ENCODE results near the gene LYPD8. TPM values are rescaled to one million over a fixed set of nuclear protein-coding genes. Genes with fewer than 3 reads are reported as not detected.

LYPD8 gene
- total and polyA plus RNA-seq, 2 donors (not counting 1 experiment from before 2014, with no cell fraction given), result 0.17 TPM; not detected in 1

DNA sequence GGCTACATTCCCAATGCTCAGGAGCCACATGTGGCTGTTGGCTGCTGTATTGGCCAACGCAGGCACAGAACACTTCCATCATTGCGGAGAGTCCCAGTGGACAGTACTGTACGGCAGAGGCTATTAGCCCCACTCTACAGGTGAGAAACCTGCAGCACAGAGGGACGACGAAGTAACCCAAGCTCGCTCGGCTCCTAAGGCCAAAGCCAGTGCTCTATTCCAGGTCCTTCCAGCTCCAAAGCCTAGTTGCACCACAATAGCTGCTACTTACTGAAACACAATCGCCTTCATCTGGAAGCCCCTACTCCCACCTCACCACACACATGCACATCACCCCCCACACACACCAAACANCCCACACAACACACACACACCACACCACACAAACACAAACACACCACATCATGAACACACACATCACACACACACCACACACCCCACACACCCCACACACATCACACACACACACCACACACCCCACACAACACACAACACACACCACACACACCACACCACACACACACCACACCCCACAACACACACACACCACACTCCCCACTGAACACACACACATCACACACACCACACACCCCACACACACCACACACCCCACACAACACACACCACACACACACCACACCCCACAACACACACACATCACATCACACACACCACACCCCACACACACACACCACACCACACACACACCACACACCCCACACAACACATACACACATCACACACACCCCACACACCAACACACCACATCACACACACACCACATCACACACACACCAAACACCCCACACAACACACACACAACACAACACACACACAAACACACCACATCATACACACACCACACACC is 3.2 kb downstream of the LYPD8 start:
- no peak overlapping the region for H3K4me2 ChIP-seq (ENCODE audit: extremely low read depth, insufficient read depth, low read length)
- TF ChIP-seq, protein P1, sequence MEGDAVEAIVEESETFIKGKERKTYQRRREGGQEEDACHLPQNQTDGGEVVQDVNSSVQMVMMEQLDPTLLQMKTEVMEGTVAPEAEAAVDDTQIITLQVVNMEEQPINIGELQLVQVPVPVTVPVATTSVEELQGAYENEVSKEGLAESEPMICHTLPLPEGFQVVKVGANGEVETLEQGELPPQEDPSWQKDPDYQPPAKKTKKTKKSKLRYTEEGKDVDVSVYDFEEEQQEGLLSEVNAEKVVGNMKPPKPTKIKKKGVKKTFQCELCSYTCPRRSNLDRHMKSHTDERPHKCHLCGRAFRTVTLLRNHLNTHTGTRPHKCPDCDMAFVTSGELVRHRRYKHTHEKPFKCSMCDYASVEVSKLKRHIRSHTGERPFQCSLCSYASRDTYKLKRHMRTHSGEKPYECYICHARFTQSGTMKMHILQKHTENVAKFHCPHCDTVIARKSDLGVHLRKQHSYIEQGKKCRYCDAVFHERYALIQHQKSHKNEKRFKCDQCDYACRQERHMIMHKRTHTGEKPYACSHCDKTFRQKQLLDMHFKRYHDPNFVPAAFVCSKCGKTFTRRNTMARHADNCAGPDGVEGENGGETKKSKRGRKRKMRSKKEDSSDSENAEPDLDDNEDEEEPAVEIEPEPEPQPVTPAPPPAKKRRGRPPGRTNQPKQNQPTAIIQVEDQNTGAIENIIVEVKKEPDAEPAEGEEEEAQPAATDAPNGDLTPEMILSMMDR (conservative IDR thresholded peaks at IDR 0.05 in 1 of 2, IDR thresholded peaks at IDR 0.05 in 1 of 2; ENCODE audit: low read depth in 1 of 2, low read length in 2 of 2), result no peak
- no peak for DNase-seq (ENCODE audit: low read depth in 2 of 2)
- H3K9me3 ChIP-seq (ENCODE audit: control insufficient read depth, insufficient read depth, low read depth, low read length), result peaks cover 7% of the 10 kb centered on the region
- no peaks in the 10 kb centered on the region for H4K20me1 ChIP-seq (ENCODE audit: control insufficient read depth, extremely low read depth, insufficient read depth, low read length)
- no peak overlapping the region for H3K4me3 ChIP-seq (replicated peaks in 1 of 4; ENCODE audit: control extremely low read depth in 1 of 4, insufficient read depth in 1 of 4, low read depth in 3 of 4, low read length in 4 of 4)
- no peaks in the 10 kb centered on the region for H3K4me1 ChIP-seq (ENCODE audit: control insufficient read depth, extremely low read depth, insufficient read depth, low read length)
- no peak overlapping the region for H3K27ac ChIP-seq (ENCODE audit: insufficient read depth, low read length)
- no peak overlapping the region for H3K9ac ChIP-seq (ENCODE audit: insufficient read depth, low read length)
- no peaks in the 10 kb centered on the region for H3K79me2 ChIP-seq (ENCODE audit: control insufficient read depth, insufficient read depth, low read length)
- H2AFZ ChIP-seq (ENCODE audit: low read length), result no peak overlapping the region
- H3K27me3 ChIP-seq (ENCODE audit: control insufficient read depth, insufficient read depth, low read length), result no peaks in the 10 kb centered on the region
- H3K36me3 ChIP-seq (ENCODE audit: control insufficient read depth, insufficient read depth, low read length), result no peaks in the 10 kb centered on the region

DNA sequence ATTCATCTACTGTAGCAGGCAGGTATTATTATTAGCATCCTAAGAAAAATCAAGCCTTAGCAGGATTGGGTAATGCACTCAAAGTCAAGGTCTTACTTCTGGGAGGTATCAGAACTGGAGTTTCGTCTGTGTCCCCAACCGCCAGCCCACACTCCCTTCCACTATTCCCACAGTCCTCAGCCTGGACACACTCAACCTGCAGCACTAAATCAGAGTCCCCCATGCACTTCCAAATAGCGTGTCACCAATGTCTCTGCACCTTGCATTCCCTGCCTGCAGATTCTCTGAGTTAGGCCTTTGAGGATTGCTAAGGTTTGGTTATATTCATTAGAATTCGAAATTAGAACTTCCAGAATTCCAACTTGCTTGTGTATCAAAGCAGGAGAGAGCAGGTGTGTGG is 3.9 kb downstream of the LYPD8 start:
- Histone ChIP-seq H3K4me2 (ENCODE audit: extremely low read depth, insufficient read depth, low read length) (no peak overlapping the region), H3K4me1 (ENCODE audit: control insufficient read depth, extremely low read depth, insufficient read depth, low read length) (no peaks in the 10 kb centered on the region), H3K27ac (ENCODE audit: insufficient read depth, low read length) (no peak overlapping the region), H3K9me3 (ENCODE audit: control insufficient read depth, insufficient read depth, low read depth, low read length) (peaks cover 7% of the 10 kb centered on the region), H4K20me1 (ENCODE audit: control insufficient read depth, extremely low read depth, insufficient read depth, low read length) (no peaks in the 10 kb centered on the region), H3K27me3 (ENCODE audit: control insufficient read depth, insufficient read depth, low read length) (no peaks in the 10 kb centered on the region), H3K79me2 (ENCODE audit: control insufficient read depth, insufficient read depth, low read length) (no peaks in the 10 kb centered on the region), H3K36me3 (ENCODE audit: control insufficient read depth, insufficient read depth, low read length) (no peaks in the 10 kb centered on the region), H3K9ac (ENCODE audit: insufficient read depth, low read length) (no peak overlapping the region), H2AFZ (ENCODE audit: low read length) (no peak overlapping the region), H3K4me3 (replicated peaks in 1 of 4; ENCODE audit: control extremely low read depth in 1 of 4, insufficient read depth in 1 of 4, low read depth in 3 of 4, low read length in 4 of 4) (no peak overlapping the region)
- TF ChIP-seq, protein P1 (conservative IDR thresholded peaks at IDR 0.05 in 1 of 2, IDR thresholded peaks at IDR 0.05 in 1 of 2; ENCODE audit: low read depth in 1 of 2, low read length in 2 of 2), result no peak
- TF ChIP-seq EZH2 (IDR thresholded peaks at IDR 0.05; ENCODE audit: low read length, missing control alignments), result no peak
- DNase-seq (ENCODE audit: low read depth in 2 of 2), result no peak

DNA sequence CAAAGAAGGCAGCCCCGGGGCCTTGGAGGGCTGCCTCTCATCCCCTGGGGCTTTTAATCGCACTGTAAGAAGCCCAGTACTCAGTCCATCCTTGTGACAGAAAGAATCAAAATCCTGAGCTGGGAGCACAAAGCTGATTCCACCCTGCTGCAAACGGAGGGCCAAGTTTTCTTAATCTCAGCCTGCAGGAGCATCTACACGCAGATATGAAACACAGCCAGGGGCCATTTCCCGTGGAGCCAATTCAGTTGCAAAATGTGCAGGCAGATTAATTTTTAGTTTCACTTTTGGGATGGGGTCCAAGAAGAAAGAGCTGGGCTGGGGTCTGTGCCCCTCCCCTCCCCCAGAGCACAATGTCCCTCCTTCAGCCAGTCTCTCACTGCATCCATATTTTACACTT is 4.4 kb downstream of the LYPD8 start:
- H3K79me2 ChIP-seq (ENCODE audit: control insufficient read depth, insufficient read depth, low read length), result no peaks in the 10 kb centered on the region
- TF ChIP-seq EZH2 (IDR thresholded peaks at IDR 0.05; ENCODE audit: low read length, missing control alignments), result no peak
- TF ChIP-seq, protein P1 (conservative IDR thresholded peaks at IDR 0.05 in 1 of 2, IDR thresholded peaks at IDR 0.05 in 1 of 2; ENCODE audit: low read depth in 1 of 2, low read length in 2 of 2), result no peak
- no peak overlapping the region for H2AFZ ChIP-seq (ENCODE audit: low read length)

More for the DNA sequence above, 4.4 kb downstream of the LYPD8 start:
- no peak overlapping the region for H3K4me3 ChIP-seq (replicated peaks in 1 of 4; ENCODE audit: control extremely low read depth in 1 of 4, insufficient read depth in 1 of 4, low read depth in 3 of 4, low read length in 4 of 4)
- H3K9me3 ChIP-seq (ENCODE audit: control insufficient read depth, insufficient read depth, low read depth, low read length), result peaks cover 7% of the 10 kb centered on the region
- no peak overlapping the region for H3K9ac ChIP-seq (ENCODE audit: insufficient read depth, low read length)
- no peaks in the 10 kb centered on the region for H3K36me3 ChIP-seq (ENCODE audit: control insufficient read depth, insufficient read depth, low read length)
- no peak overlapping the region for H3K4me2 ChIP-seq (ENCODE audit: extremely low read depth, insufficient read depth, low read length)
- no peaks in the 10 kb centered on the region for H4K20me1 ChIP-seq (ENCODE audit: control insufficient read depth, extremely low read depth, insufficient read depth, low read length)
- no peak overlapping the region for H3K27ac ChIP-seq (ENCODE audit: insufficient read depth, low read length)
- DNase-seq (ENCODE audit: low read depth in 2 of 2), result no peak
- no peaks in the 10 kb centered on the region for H3K27me3 ChIP-seq (ENCODE audit: control insufficient read depth, insufficient read depth, low read length)
- H3K4me1 ChIP-seq (ENCODE audit: control insufficient read depth, extremely low read depth, insufficient read depth, low read length), result no peaks in the 10 kb centered on the region

All from fibroblast of lung (primary cell).